ENCODE measurements around the gene WFDC9.
"Not testable (repeated sequence)": the region's sequence is repeated elsewhere in the genome, so short reads cannot be mapped to it uniquely, and the experiment has no call there.

WFDC9 gene

GRCh38 chr20:45593498-45593897 lies 37.6 kb downstream of the WFDC9 start:
- in situ Hi-C loops (cut with MboI; ENCODE audit: low sequenced_read_pairs) = no loop called here

GRCh38 chr20:45592574-45593189 lies 38.4 kb downstream of the WFDC9 start:
- in situ Hi-C loops (cut with MboI; ENCODE audit: low sequenced_read_pairs) = no loop called here

- in situ Hi-C loops (cut with MboI; ENCODE audit: low sequenced_read_pairs) = no loop called here
These were observed 41.4 kb downstream of the WFDC9 start for GRCh38 chr20:45589725-45590124.

GRCh38 chr20:45588800-45589199 lies 42.3 kb downstream of the WFDC9 start:
- in situ Hi-C loops (cut with MboI; ENCODE audit: low sequenced_read_pairs) = no loop called here

- in situ Hi-C loops (cut with MboI; ENCODE audit: low sequenced_read_pairs) = not testable (repeated sequence)
These were observed 45.1 kb downstream of the WFDC9 start for GRCh38 chr20:45585986-45586385.

- in situ Hi-C loops (cut with MboI; ENCODE audit: low sequenced_read_pairs) = not testable (repeated sequence)
These were observed 46.8 kb downstream of the WFDC9 start for GRCh38 chr20:45584294-45584693.

GRCh38 chr20:45583502-45583901 lies 47.6 kb downstream of the WFDC9 start:
- in situ Hi-C loops (cut with MboI; ENCODE audit: low sequenced_read_pairs) = no loop called here

GRCh38 chr20:45581702-45582101 lies 49.4 kb downstream of the WFDC9 start:
- in situ Hi-C loops (cut with MboI; ENCODE audit: low sequenced_read_pairs) = no loop called here

GRCh38 chr20:45579184-45579583 lies 51.9 kb downstream of the WFDC9 start, which contains the start of gene WFDC8:
TSS of gene WFDC8 (minus strand) at chr20:45579284. CDS start at chr20:45579247, 37 bp downstream.
- in situ Hi-C loops (cut with MboI; ENCODE audit: low sequenced_read_pairs) = no loop called here

GRCh38 chr20:45578231-45578630 lies 52.9 kb downstream of the WFDC9 start:
- in situ Hi-C loops (cut with MboI; ENCODE audit: low sequenced_read_pairs) = no loop called here

- in situ Hi-C loops (cut with MboI; ENCODE audit: low sequenced_read_pairs) = no loop called here
These were observed 54.1 kb downstream of the WFDC9 start for GRCh38 chr20:45576995-45577394.

GRCh38 chr20:45575931-45576330 lies 55.2 kb downstream of the WFDC9 start:
- in situ Hi-C loops (cut with MboI; ENCODE audit: low sequenced_read_pairs) = no loop called here

- in situ Hi-C loops (cut with MboI; ENCODE audit: low sequenced_read_pairs) = loop anchor here (25.0 kb wide), 1 partner anchor 193 kb away; no protein-coding TSS in a partner anchor
These were observed 61.4 kb downstream of the WFDC9 start for GRCh38 chr20:45569650-45570049.

- in situ Hi-C loops (cut with MboI; ENCODE audit: low sequenced_read_pairs) = loop anchor here (25.0 kb wide), 1 partner anchor 197 kb away; no protein-coding TSS in a partner anchor
These were observed 66.3 kb downstream of the WFDC9 start for GRCh38 chr20:45564760-45565276.

All from HL-60/S4 treated with phorbol 12-myristate 13-acetate at 8.2 ng/mL for 4 days and 3 days (cell line).